ENCODE measurements around the gene ZNF451.
A peak's percentile ranks its signal among the peaks of the same experiment; 100 is the strongest.

Gene ZNF451

DNA sequence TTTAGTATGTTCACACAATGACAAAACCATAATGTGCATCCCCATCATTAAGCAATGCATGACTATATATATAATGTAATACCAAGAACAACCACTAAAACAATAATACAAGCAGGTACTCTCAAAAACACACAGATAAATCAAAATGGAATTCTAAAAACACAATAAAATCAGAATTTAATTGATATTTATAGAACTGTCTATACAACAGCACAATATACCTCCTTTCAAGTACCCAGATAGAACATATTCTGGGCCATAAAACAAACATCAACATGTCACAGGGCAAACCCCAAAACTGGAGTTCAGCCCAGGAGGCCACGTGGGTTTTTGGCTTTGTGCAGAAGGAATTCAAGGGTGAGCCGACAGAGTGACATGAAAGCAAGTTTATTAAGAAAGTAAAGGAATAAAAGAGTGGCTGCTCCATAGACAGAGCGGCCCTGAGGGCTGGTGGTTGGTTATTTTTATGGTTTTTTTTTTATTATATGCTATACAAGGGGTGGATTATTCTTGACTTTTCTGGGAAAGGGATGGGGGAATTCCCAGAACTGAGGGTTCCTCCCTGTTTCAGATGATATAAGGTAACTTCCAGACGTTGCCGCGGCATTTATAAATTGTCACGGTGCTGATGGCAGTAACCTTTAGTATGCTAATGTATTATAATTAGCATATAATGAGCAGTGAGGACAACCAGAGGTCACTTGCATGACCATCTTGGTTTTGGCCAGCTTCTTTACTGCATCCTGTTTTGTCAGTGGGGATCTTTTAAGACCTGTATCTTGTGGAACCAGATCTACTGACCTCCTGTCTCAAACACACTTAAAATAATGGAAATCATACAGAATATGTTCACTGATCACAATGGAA, 126.5 kb downstream of the ZNF451 start:
- no peak for TF ChIP-seq POLR2A (IDR thresholded peaks at IDR 0.05; ENCODE audit: low read depth, low read length)
- FAIRE-seq: peak; percentile 11
- no peak for DNase-seq (ENCODE audit: insufficient read length, low spot score)

DNA sequence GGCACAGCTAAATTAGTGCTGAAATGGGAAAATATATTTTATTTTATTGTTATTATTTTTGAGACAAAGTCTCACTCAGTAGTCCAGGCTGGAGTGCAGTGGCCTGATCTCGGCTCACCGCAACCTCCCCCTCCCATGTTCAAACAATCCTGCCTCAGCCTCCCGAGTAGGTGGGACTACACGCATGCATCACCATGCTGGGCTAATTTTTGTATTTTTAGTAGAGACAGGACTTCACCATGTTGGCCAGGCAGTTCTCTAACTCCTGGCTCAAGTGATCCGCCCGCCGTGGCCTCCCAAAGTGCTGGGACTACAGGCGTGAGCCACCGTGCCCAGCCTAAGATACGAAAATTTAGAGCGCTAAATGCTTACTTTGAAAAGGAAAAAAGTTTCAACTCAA, 127.3 kb downstream of the ZNF451 start:
- FAIRE-seq: no peak

More for the DNA sequence above, 127.3 kb downstream of the ZNF451 start:
- DNase-seq (ENCODE audit: insufficient read length, low spot score): no peak
- TF ChIP-seq POLR2A (IDR thresholded peaks at IDR 0.05; ENCODE audit: low read depth, low read length): no peak

All from H54 (cell line).